Measurements from ENCODE around the gene APOB. TPM values are rescaled to one million over a fixed set of nuclear protein-coding genes. Genes with fewer than 3 reads are reported as not detected.

APOB gene
- total RNA-seq, 4 donors from 2014 or later = 0.95 to 17.4 (median 10.6) TPM

GRCh38 chr2:20962939-20963557 lies 80.8 kb downstream of the APOB start:
- TF ChIP-seq, protein P1, sequence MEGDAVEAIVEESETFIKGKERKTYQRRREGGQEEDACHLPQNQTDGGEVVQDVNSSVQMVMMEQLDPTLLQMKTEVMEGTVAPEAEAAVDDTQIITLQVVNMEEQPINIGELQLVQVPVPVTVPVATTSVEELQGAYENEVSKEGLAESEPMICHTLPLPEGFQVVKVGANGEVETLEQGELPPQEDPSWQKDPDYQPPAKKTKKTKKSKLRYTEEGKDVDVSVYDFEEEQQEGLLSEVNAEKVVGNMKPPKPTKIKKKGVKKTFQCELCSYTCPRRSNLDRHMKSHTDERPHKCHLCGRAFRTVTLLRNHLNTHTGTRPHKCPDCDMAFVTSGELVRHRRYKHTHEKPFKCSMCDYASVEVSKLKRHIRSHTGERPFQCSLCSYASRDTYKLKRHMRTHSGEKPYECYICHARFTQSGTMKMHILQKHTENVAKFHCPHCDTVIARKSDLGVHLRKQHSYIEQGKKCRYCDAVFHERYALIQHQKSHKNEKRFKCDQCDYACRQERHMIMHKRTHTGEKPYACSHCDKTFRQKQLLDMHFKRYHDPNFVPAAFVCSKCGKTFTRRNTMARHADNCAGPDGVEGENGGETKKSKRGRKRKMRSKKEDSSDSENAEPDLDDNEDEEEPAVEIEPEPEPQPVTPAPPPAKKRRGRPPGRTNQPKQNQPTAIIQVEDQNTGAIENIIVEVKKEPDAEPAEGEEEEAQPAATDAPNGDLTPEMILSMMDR (IDR thresholded peaks at IDR 0.05) = peak in 1 of 3 donors; percentile 59
- peak; percentile 75 for ATAC-seq (ENCODE audit: low FRiP score)
- DNase-seq (ENCODE audit: low spot score) = peak; percentile 85

DNA sequence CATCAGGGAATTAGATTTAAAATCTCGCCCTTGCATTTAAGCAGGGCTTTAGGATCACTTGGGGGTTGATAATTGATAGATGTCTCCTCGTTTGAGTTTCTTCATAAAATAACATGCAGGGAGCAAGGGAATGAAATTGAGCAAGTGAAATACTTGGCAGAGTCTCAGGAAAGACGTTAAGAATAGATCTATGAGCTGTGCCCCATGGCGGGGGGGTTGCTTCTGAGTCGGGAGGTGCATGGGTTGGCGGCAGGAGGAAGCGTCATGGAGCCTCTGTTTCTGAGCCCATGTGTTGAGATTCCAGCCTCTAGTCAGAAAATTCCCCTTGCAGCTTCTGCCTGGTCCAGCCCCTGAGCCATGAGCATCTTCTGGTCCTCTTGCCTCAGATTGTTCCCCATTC lies 82.0 kb downstream of the APOB start:
- DNase-seq (ENCODE audit: low spot score) (no peak), ATAC-seq (ENCODE audit: low FRiP score) (no peak)

DNA sequence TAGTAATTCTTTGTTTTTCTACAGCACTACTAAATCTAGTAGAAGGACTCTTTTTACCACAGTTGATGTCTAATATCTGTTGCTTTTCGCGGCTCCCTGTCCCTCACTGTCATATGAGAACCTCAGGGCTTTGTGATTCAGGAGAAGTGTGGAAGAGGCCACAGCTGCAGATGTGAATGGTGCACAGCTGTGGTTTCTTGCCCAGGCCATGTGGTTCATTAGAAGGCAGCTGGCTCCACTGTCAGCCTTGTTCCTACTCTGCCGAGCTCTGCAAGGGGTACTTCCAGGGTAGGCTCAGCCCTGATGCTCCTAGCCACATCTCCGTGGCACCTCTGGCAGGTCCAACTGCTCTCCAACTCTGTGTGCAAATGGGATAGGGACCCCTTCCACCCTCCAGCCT lies 83.9 kb downstream of the APOB start:
- DNase-seq (ENCODE audit: low spot score) (no peak), ATAC-seq (ENCODE audit: low FRiP score) (no peak)
- TF ChIP-seq, protein P1 (IDR thresholded peaks at IDR 0.05) = no peak

More for the DNA sequence above, 82.0 kb downstream of the APOB start:
- TF ChIP-seq, protein P1 (IDR thresholded peaks at IDR 0.05) = no peak

DNA sequence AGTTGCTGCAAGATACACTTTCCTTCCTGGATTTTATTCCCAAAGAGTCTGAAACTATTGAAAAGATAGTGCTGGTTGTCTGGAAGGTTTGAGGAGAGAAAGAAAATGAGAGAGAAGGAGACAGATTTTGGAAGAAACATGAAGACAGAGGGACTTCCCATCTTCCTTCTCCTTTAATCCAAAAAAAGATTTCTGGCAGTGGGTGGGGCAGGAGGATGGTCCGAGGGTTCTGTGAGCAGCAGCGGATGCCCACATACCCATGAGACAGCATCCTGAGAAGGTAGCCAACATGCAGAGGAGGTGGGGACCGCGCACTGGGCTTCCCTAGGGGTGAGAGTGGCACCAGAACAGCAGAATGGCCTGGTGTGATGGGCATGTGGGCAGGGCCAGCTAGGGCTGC lies 84.6 kb downstream of the APOB start:
- ATAC-seq (ENCODE audit: low FRiP score) = no peak
- DNase-seq (ENCODE audit: low spot score) = no peak
- TF ChIP-seq, protein P1 (IDR thresholded peaks at IDR 0.05) = no peak

DNA sequence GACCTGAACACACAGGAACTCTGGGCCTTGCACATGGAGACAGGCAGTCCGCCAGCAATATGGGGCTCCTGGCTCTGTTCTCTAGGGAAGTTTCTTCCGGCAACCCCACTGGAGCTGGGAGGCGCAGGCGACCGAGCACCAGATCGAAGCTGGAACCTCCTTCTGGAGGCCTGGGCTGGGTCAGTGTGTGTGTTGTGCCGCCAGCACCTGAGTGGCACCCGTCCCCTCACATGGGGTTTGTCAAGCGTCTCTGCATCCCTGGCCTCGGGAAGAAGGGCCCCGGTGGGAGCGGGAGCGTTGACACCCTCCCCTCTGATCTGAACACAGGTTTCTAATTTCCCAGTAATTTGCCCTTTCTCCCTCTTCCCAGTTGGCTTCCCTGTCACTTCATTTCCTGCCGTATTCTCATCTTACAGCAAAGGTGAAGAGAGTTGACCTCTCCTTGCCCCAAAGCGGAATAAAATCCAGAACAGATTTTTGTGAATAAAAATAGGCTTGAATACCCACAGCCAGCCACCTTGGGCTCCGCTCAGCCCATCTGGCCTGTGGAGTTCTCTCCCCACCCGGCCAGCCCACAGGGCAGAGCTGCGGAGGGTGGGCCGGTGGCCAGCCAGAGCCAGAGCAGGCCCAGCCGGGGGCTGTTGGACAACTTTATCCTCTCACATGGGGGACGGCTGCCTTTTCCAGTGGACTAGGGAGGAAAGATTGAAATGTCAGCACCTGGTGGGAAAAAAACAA lies 85.9 kb downstream of the APOB start:
- DNase-seq (ENCODE audit: low spot score) = no peak
- ATAC-seq (ENCODE audit: low FRiP score) = no peak
- TF ChIP-seq, protein P1 (IDR thresholded peaks at IDR 0.05) = no peak

DNA sequence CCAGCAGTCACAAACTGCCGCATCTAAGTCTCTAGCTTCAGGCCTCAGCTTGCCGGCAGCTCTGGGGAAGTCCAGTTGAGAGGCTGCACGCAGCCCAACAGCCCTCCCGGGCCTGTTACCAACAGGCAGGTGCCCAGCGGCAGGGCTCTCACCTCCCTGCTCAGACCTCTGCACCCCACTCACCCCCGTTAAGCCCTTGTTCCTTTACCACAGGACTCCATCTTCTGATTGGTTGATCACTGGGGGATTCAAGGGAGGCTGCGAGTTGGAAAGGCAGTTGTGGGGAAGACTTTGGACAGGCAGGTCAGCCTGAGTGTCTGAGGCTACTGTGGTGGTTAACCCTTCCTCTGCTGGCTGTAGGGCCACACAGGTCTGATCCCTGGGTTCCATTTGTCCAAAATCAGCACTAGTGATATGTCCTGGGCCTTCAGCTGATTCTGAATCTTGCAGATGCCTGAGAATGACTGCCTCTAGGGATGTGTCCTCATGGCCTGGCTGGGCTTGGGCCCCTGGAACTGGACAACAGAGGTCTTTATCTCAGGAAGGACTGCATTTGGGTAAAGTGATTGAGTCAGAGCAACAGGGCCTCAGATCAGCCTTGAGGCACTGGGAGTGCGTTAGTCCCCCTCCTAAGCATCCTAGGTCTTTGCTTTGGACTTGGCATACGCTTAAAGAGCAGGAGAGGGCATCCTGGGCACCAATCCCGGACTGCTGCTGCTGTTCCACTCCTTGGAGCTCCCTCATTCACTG lies 88.4 kb downstream of the APOB start:
- TF ChIP-seq, protein P1 (IDR thresholded peaks at IDR 0.05) = no peak
- no peak for ATAC-seq (ENCODE audit: low FRiP score)
- no peak for DNase-seq (ENCODE audit: low spot score)

All from omental fat pad (tissue), 4 donors.